Mammary epithelial cell (primary cell): Measurements from ENCODE around the gene STAC.

Experiments used
- EZH2 ChIP-seq: IDR thresholded peaks from 2 replicates; pipeline ENCODE4 v1.6.1; 2012; ENCODE audit warnings: low read length, inconsistent platforms, borderline replicate concordance
- TF ChIP-seq, protein P1 (sequence below), 2 donors: IDR thresholded peaks in 1 of 2; conservative IDR thresholded peaks in 1 of 2; 2 replicates each; pipeline ENCODE4 v1.5.1; 2011 to 2012; ENCODE audit warnings: inconsistent platforms in 2 of 2, low read length in 2 of 2, mild to moderate bottlenecking in 2 of 2, control low read depth in 1 of 2, low read depth in 1 of 2; ENCODE audit not compliant: insufficient read depth in 1 of 2; ENCODE audit errors: extremely low read depth in 1 of 2

DNA sequence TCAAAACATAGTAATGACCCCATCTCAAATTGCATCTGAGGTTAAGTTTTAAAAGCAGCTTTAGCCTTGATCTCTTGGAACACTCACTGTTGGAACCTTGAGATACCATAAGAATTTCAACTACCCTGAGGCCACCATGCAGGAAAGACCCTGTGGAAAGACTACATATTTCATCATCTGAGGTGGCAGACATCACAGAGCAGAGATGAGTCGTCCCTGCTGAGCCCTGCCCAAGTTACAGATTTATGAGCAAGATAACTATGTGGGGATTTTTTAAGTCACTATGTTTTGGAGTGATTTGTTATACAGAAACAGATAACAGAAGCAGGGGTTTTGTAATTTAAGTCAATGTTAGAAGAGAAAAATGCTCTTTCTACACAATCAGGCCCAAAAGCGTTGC lies 168.4 kb downstream of the STAC start:
- TF ChIP-seq, protein P1, sequence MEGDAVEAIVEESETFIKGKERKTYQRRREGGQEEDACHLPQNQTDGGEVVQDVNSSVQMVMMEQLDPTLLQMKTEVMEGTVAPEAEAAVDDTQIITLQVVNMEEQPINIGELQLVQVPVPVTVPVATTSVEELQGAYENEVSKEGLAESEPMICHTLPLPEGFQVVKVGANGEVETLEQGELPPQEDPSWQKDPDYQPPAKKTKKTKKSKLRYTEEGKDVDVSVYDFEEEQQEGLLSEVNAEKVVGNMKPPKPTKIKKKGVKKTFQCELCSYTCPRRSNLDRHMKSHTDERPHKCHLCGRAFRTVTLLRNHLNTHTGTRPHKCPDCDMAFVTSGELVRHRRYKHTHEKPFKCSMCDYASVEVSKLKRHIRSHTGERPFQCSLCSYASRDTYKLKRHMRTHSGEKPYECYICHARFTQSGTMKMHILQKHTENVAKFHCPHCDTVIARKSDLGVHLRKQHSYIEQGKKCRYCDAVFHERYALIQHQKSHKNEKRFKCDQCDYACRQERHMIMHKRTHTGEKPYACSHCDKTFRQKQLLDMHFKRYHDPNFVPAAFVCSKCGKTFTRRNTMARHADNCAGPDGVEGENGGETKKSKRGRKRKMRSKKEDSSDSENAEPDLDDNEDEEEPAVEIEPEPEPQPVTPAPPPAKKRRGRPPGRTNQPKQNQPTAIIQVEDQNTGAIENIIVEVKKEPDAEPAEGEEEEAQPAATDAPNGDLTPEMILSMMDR (conservative IDR thresholded peaks at IDR 0.05 in 1 of 2, IDR thresholded peaks at IDR 0.05 in 1 of 2; ENCODE audit: extremely low read depth in 1 of 2, insufficient read depth in 1 of 2, low read depth in 1 of 2, low read length in 2 of 2), result no peak
- TF ChIP-seq EZH2, result no peak
